Transverse colon (tissue), 4 donors: ENCODE results near the gene DBX2. TPM values are rescaled to one million over a fixed set of nuclear protein-coding genes. Genes with fewer than 3 reads are reported as not detected.
"Not testable (repeated sequence)": the region's sequence is repeated elsewhere in the genome, so short reads cannot be mapped to it uniquely, and the experiment has no call there.

Source experiments
- DNase-seq: peaks from one replicate; pipeline ENCODE4 v3.0.0-alpha.2; 2019
- H3K27ac ChIP-seq, 4 donors: fragments of 200-600 bp; sonication (generic); 2 replicates each; pipeline ENCODE4 v1.5.1; 2016 to 2018; ENCODE audit warnings: inconsistent platforms in 4 of 4
- H3K27me3 ChIP-seq: fragments of 200-600 bp; sonication (generic); 2 replicates; pipeline ENCODE4 v1.5.1; 2017; ENCODE audit warnings: inconsistent platforms
- H3K36me3 ChIP-seq, 4 donors: fragments of 200-600 bp; sonication (generic); 2 replicates each; pipeline ENCODE4 v1.5.1; 2017 to 2019; ENCODE audit warnings: inconsistent platforms in 4 of 4
- H3K4me1 ChIP-seq, 4 donors: fragments of 200-600 bp; sonication (generic); 2 replicates each; pipeline ENCODE4 v1.5.1; 2017 to 2020; ENCODE audit warnings: inconsistent platforms in 4 of 4
- H3K4me3 ChIP-seq, 4 donors: fragments of 200-600 bp; sonication (generic); 1 replicate in 1 of 4; 2 replicates in 3 of 4; pipeline versions ENCODE4 v1.5.1 to v1.6.1; 2017 to 2019; ENCODE audit warnings: inconsistent platforms in 4 of 4
- H3K9me3 ChIP-seq, 2 donors: fragments of 200-600 bp; sonication (generic); 2 replicates each; pipeline ENCODE4 v1.5.1; 2017 to 2019; ENCODE audit warnings: inconsistent platforms in 2 of 2
- EP300 ChIP-seq: sonication (generic); formaldehyde crosslinking; IDR thresholded peaks from one replicate; pipeline ENCODE4 v1.6.1; 2017; ENCODE audit warnings: antibody characterized with exemption, low read depth
- POLR2A ChIP-seq: fragments of 450-650 bp; IDR thresholded peaks from one replicate; pipeline ENCODE4 v1.6.1; 2016; ENCODE audit warnings: antibody characterized with exemption, mild to moderate bottlenecking, moderate library complexity
- POLR2AphosphoS5 ChIP-seq, 3 donors: sonication (generic); formaldehyde crosslinking; IDR thresholded peaks; one replicate each; pipeline ENCODE4 v1.6.1; 2016; ENCODE audit warnings: antibody characterized with exemption in 3 of 3
- WGBS, 2 donors: methylation state at CpG; one replicate each; pipeline ENCODE4 v1.1.5; 2018; ENCODE audit warnings: low coverage in 1 of 2; 5-methylcytosine and 5-hydroxymethylcytosine counted together
- in situ Hi-C, 4 donors: fragments of 200-750 bp; cut with MboI; loops; one replicate each; pipeline versions ENCODE4 v1.15.0 to v1.15.1; 2017; ENCODE audit warnings: low sequenced_read_pairs in 3 of 4, low pct_ligation_motif_present in 1 of 4, low pct_unique_long_range_greater_than_20kb in 1 of 4
- intact Hi-C: fragments of 100-400 bp; cut with DNase I; formaldehyde crosslinking; loops from one replicate; pipeline ENCODE4 v1.15.1; 2023; ENCODE audit warnings: low total_unique reads
- total RNA-seq, 4 donors: library from RNA; depleted of rRNA; stranded (reverse); fragments of >200 nt; gene quantifications; one replicate each; pipeline ENCODE4 v1.1.0, GENCODE V29; 2016
- TF ChIP-seq, protein P1 (sequence below), 5 experiments: fragments of 200-600 bp in 3 of 5; fragments of 450-650 bp in 2 of 5; sonication (generic) in 3 of 5; IDR thresholded peaks; 1 replicate in 2 of 5; 2 replicates in 3 of 5; pipeline ENCODE4 v1.5.1; 2016 to 2017; ENCODE audit warnings: antibody characterized with exemption in 5 of 5, inconsistent platforms in 3 of 5, mild to moderate bottlenecking in 2 of 5, moderate library complexity in 1 of 5

Gene DBX2
- total RNA-seq, result under 1 TPM in 1 of 4 donors, not detected in 3; 0.14 TPM

DNA sequence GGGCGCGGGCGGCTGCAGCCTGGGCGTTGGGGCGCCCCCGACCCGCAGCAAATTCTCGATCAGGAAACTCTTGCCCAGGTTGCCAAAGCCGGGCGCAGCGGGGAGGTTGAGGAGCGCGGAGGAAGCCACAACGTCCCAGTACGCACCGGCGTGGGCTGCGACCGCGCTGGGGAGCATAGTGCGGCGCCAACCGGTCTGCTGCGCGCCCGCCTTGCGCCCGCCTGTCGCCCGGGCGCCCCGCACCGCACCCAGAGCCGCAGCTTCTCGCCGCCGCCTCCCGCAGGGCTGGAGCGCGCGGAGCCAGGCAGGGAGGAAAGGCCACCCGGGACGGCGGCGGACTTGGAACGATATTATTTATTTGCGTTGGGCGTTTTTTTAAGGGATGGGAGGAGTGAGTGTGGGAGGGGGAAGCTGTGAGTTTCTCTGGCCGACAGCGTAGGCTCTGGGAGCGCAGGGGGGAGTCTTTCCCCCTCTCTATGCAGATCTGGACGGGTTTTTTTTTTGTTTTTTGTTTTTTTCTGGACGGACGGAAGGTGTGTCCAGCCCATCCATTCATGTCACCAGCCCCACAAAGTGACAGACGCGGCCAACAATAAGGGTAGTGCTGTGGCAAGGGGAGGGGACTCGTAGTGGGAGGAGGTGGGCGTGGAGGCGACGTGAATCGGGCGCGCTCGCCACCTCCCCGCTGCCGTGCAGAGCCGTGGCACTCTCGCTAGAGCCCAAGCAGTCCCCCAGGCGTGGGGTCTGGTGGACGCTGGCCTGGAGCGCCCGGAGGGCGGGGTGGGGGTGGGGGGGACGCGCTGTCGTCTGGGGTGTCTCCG lies at the start of gene DBX2:
Gene DBX2, minus strand, starts transcription at position 349 of the 821 bp plus-strand sequence. Its CDS starts 172 bp downstream, at position 177.
- intact Hi-C loops, result no loop called here
- TF ChIP-seq EP300 (no peak), POLR2AphosphoS5 (IDR thresholded peaks at IDR 0.05) (no peak), POLR2A (no peak)
- TF ChIP-seq, protein P1, sequence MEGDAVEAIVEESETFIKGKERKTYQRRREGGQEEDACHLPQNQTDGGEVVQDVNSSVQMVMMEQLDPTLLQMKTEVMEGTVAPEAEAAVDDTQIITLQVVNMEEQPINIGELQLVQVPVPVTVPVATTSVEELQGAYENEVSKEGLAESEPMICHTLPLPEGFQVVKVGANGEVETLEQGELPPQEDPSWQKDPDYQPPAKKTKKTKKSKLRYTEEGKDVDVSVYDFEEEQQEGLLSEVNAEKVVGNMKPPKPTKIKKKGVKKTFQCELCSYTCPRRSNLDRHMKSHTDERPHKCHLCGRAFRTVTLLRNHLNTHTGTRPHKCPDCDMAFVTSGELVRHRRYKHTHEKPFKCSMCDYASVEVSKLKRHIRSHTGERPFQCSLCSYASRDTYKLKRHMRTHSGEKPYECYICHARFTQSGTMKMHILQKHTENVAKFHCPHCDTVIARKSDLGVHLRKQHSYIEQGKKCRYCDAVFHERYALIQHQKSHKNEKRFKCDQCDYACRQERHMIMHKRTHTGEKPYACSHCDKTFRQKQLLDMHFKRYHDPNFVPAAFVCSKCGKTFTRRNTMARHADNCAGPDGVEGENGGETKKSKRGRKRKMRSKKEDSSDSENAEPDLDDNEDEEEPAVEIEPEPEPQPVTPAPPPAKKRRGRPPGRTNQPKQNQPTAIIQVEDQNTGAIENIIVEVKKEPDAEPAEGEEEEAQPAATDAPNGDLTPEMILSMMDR (IDR thresholded peaks at IDR 0.05), result no peak
- 1 to 14% methylated on average over 18 to 75 of the region's 77 CpGs for WGBS, 2 donors
- Histone ChIP-seq H3K4me1 (peaks cover 0 to 12% (median 4%) of the 10 kb centered on the region in 4 donors), H3K27ac (no peak within 1 kb of the TSS), H3K36me3 (no peaks in the 10 kb centered on the region), H3K27me3 (peaks cover 57% of the 10 kb centered on the region), H3K4me3 (peak within 1 kb of the TSS in 2 of 4 donors; percentile 15 to 35), H3K9me3 (no peaks in the 10 kb centered on the region)
- in situ Hi-C loops, result no loop called here
- no peak for DNase-seq

DNA sequence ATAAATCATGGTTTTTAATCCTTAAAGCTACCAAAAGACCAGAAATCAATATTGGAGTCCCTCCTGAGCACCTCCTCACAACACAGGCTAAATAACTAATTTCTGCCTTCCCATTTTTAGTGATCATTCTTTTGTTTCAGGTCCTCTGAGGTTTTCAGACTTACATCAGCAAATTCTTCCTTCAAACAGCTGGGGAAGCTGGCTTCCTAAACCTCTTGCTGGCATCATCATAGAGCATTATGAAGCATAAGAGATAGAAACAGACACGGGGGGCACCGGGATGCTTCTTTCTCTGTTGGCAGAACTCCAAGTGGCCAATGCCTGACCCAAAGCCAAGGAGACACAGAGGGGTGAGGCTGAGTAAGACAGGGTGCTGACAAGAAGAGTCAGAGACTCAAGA lies 47.9 kb upstream of the DBX2 start:
- DNase-seq, result no peak
- H3K27me3 ChIP-seq, result no peaks in the 10 kb centered on the region
- intact Hi-C loops, result no loop called here
- no peaks in the 10 kb centered on the region for H3K4me1 ChIP-seq
- in situ Hi-C loops, result no loop called here
- no peak overlapping the region for H3K4me3 ChIP-seq
- no peak overlapping the region for H3K27ac ChIP-seq
- WGBS, 2 donors, result 68 to 80% methylated on average over 2 of the region's 2 CpGs
- H3K36me3 ChIP-seq, result no peaks in the 10 kb centered on the region
- no peaks in the 10 kb centered on the region for H3K9me3 ChIP-seq
- TF ChIP-seq, protein P1 (IDR thresholded peaks at IDR 0.05), result no peak
- no peak for TF ChIP-seq POLR2AphosphoS5 (IDR thresholded peaks at IDR 0.05)
- TF ChIP-seq EP300, result no peak
- no peak for TF ChIP-seq POLR2A

DNA sequence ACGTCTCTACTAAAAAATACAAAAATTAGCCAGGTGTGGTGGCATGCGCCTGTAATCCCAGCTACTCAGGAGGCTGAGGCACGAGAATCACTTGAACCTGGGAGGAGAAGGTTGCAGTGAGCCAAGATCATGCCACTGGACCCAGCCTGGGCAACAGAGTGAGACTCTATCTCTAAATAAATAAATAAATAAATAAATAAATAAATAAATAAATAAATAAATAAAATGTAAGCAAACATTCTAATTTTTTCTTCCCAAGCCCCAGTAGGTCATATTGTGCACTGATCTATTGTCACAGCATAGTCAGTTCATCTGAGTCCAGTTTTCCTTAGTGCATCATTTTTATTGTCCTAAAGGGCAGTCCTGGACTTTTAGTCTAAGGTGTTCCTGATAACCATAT lies 44.5 kb upstream of the DBX2 start:
- in situ Hi-C loops, H3K4me1 ChIP-seq, intact Hi-C loops, H3K27ac ChIP-seq, H3K27me3 ChIP-seq, H3K36me3 ChIP-seq, H3K4me3 ChIP-seq, H3K9me3 ChIP-seq, DNase-seq: not testable (repeated sequence)
- WGBS, 2 donors, result 69 to 85% methylated on average over 3 of the region's 3 CpGs

DNA sequence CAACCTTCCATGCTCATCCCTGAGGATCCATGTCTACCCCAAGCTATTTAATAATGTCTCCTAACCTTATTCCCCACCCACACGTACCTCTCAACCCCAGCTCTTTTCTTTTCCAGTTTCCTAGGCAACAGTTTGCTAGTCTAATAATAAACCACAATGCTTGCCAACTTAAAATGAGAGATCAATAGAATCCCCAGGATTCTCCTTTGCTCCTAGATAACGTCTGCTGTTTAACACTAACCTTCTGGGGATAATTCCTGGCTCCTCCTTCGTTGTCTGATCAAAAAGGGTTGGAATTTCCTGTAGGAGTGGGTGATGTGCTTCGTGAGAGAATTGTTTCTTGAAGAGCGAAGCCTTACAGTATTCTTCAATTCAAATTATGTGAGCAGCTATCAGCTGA lies 42.2 kb upstream of the DBX2 start:
- in situ Hi-C loops, result no loop called here
- Histone ChIP-seq H3K27me3 (no peaks in the 10 kb centered on the region), H3K9me3 (no peaks in the 10 kb centered on the region), H3K27ac (no peak overlapping the region), H3K36me3 (no peaks in the 10 kb centered on the region), H3K4me1 (no peaks in the 10 kb centered on the region), H3K4me3 (no peak overlapping the region)
- intact Hi-C loops, result no loop called here
- TF ChIP-seq, protein P1 (IDR thresholded peaks at IDR 0.05), result no peak
- no peak for TF ChIP-seq POLR2A
- TF ChIP-seq POLR2AphosphoS5 (IDR thresholded peaks at IDR 0.05), result no peak
- no peak for TF ChIP-seq EP300
- 41 to 44% methylated on average over 5 of the region's 5 CpGs for WGBS, 2 donors
- DNase-seq, result no peak
